ENCODE results near the gene PRM1.

DNA sequence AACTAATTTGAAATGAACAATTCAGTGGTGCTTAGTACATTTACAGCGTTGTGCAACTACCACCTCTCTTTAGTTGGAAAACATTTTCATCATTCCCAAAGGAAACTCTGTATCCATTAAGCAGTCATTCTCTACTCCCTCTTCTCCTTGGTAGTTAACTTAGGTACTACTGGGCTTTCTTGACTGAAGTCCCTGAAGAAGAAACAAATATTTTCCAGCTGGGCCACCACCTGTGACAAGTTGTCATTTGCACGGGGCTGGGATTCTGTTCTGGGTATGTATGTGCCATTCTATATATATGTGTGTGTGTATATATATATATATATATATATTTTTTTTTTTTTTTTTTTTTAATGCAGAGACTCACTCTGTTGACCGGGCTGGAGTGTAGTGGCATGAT, 48.8 kb upstream of the PRM1 start:
- TF ChIP-seq YY1 (IDR thresholded peaks at IDR 0.05; ENCODE audit: low read depth, low read length) (no peak), EP300 (IDR thresholded peaks at IDR 0.05; ENCODE audit: borderline replicate concordance in 1 of 2, low read depth in 2 of 2, low read length in 2 of 2) (no peak), EZH2 (IDR thresholded peaks at IDR 0.05; ENCODE audit: low read depth, low read length, severe bottlenecking) (no peak), ZNF274 (IDR thresholded peaks at IDR 0.05; ENCODE audit: borderline replicate concordance, extremely low read depth, low read length) (no peak), POLR2AphosphoS5 (IDR thresholded peaks at IDR 0.05; ENCODE audit: low read depth, low read length) (no peak), POLR2A (IDR thresholded peaks at IDR 0.05; ENCODE audit: control extremely low read depth in 1 of 2, low read depth in 2 of 2, low read length in 2 of 2) (no peak)
- TF ChIP-seq, protein P1, sequence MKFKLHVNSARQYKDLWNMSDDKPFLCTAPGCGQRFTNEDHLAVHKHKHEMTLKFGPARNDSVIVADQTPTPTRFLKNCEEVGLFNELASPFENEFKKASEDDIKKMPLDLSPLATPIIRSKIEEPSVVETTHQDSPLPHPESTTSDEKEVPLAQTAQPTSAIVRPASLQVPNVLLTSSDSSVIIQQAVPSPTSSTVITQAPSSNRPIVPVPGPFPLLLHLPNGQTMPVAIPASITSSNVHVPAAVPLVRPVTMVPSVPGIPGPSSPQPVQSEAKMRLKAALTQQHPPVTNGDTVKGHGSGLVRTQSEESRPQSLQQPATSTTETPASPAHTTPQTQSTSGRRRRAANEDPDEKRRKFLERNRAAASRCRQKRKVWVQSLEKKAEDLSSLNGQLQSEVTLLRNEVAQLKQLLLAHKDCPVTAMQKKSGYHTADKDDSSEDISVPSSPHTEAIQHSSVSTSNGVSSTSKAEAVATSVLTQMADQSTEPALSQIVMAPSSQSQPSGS (IDR thresholded peaks at IDR 0.05; ENCODE audit: low read length): no peak
- TF ChIP-seq, protein P2, sequence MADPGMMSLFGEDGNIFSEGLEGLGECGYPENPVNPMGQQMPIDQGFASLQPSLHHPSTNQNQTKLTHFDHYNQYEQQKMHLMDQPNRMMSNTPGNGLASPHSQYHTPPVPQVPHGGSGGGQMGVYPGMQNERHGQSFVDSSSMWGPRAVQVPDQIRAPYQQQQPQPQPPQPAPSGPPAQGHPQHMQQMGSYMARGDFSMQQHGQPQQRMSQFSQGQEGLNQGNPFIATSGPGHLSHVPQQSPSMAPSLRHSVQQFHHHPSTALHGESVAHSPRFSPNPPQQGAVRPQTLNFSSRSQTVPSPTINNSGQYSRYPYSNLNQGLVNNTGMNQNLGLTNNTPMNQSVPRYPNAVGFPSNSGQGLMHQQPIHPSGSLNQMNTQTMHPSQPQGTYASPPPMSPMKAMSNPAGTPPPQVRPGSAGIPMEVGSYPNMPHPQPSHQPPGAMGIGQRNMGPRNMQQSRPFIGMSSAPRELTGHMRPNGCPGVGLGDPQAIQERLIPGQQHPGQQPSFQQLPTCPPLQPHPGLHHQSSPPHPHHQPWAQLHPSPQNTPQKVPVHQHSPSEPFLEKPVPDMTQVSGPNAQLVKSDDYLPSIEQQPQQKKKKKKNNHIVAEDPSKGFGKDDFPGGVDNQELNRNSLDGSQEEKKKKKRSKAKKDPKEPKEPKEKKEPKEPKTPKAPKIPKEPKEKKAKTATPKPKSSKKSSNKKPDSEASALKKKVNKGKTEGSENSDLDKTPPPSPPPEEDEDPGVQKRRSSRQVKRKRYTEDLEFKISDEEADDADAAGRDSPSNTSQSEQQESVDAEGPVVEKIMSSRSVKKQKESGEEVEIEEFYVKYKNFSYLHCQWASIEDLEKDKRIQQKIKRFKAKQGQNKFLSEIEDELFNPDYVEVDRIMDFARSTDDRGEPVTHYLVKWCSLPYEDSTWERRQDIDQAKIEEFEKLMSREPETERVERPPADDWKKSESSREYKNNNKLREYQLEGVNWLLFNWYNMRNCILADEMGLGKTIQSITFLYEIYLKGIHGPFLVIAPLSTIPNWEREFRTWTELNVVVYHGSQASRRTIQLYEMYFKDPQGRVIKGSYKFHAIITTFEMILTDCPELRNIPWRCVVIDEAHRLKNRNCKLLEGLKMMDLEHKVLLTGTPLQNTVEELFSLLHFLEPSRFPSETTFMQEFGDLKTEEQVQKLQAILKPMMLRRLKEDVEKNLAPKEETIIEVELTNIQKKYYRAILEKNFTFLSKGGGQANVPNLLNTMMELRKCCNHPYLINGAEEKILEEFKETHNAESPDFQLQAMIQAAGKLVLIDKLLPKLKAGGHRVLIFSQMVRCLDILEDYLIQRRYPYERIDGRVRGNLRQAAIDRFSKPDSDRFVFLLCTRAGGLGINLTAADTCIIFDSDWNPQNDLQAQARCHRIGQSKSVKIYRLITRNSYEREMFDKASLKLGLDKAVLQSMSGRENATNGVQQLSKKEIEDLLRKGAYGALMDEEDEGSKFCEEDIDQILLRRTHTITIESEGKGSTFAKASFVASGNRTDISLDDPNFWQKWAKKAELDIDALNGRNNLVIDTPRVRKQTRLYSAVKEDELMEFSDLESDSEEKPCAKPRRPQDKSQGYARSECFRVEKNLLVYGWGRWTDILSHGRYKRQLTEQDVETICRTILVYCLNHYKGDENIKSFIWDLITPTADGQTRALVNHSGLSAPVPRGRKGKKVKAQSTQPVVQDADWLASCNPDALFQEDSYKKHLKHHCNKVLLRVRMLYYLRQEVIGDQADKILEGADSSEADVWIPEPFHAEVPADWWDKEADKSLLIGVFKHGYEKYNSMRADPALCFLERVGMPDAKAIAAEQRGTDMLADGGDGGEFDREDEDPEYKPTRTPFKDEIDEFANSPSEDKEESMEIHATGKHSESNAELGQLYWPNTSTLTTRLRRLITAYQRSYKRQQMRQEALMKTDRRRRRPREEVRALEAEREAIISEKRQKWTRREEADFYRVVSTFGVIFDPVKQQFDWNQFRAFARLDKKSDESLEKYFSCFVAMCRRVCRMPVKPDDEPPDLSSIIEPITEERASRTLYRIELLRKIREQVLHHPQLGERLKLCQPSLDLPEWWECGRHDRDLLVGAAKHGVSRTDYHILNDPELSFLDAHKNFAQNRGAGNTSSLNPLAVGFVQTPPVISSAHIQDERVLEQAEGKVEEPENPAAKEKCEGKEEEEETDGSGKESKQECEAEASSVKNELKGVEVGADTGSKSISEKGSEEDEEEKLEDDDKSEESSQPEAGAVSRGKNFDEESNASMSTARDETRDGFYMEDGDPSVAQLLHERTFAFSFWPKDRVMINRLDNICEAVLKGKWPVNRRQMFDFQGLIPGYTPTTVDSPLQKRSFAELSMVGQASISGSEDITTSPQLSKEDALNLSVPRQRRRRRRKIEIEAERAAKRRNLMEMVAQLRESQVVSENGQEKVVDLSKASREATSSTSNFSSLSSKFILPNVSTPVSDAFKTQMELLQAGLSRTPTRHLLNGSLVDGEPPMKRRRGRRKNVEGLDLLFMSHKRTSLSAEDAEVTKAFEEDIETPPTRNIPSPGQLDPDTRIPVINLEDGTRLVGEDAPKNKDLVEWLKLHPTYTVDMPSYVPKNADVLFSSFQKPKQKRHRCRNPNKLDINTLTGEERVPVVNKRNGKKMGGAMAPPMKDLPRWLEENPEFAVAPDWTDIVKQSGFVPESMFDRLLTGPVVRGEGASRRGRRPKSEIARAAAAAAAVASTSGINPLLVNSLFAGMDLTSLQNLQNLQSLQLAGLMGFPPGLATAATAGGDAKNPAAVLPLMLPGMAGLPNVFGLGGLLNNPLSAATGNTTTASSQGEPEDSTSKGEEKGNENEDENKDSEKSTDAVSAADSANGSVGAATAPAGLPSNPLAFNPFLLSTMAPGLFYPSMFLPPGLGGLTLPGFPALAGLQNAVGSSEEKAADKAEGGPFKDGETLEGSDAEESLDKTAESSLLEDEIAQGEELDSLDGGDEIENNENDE (IDR thresholded peaks at IDR 0.05; ENCODE audit: insufficient replicate concordance, low read length): no peak
- TF ChIP-seq, protein P3, sequence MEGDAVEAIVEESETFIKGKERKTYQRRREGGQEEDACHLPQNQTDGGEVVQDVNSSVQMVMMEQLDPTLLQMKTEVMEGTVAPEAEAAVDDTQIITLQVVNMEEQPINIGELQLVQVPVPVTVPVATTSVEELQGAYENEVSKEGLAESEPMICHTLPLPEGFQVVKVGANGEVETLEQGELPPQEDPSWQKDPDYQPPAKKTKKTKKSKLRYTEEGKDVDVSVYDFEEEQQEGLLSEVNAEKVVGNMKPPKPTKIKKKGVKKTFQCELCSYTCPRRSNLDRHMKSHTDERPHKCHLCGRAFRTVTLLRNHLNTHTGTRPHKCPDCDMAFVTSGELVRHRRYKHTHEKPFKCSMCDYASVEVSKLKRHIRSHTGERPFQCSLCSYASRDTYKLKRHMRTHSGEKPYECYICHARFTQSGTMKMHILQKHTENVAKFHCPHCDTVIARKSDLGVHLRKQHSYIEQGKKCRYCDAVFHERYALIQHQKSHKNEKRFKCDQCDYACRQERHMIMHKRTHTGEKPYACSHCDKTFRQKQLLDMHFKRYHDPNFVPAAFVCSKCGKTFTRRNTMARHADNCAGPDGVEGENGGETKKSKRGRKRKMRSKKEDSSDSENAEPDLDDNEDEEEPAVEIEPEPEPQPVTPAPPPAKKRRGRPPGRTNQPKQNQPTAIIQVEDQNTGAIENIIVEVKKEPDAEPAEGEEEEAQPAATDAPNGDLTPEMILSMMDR (IDR thresholded peaks at IDR 0.05; ENCODE audit: control extremely low read depth in 1 of 3, insufficient read depth in 1 of 3, low read depth in 1 of 3, low read length in 3 of 3): no peak

Measured in H1 (cell line).